ENCODE data around the gene EIF3CL. TPM values are rescaled to one million over a fixed set of nuclear protein-coding genes. Genes with fewer than 3 reads are reported as not detected.

Gene EIF3CL
- total RNA-seq, 1 experiment from 2014 or later, result 151 TPM

Small RNAs within 50 kb of the gene (microRNA-seq; reads per million reads assigned to microRNA genes)
- gene MIR6862-1, result not detected

Other genes with a start within 250 kb of the EIF3CL start
- gene XPO6, start 191.9 kb downstream of the EIF3CL start, total RNA-seq (2022), result 149 and 153 TPM in 2 replicates
- gene SBK1, start 111.3 kb downstream of the EIF3CL start, total RNA-seq (2022), result 4.4 and 4.9 TPM in 2 replicates
- 2.5 and 2.6 TPM in 2 replicates for gene NPIPB6, start 40.3 kb downstream of the EIF3CL start, total RNA-seq (2022)
- not detected in 2 replicates for gene NPIPB7, start 68.5 kb upstream of the EIF3CL start, total RNA-seq (2022)
- gene CLN3, start 88.2 kb upstream of the EIF3CL start, total RNA-seq (2022), result 31.8 and 33.5 TPM in 2 replicates
- gene APOBR, start 90.8 kb upstream of the EIF3CL start, total RNA-seq (2022), result 0.14 TPM in 1 of 2 replicates, not detected in the other
- gene IL27, start 103.0 kb upstream of the EIF3CL start, total RNA-seq (2022), result not detected in 2 replicates
- gene NUPR1, start 135.1 kb upstream of the EIF3CL start, total RNA-seq (2022), result 0.27 and 0.73 TPM in 2 replicates
- gene SGF29, start 150.1 kb upstream of the EIF3CL start, total RNA-seq (2022), result 27.9 and 31.0 TPM in 2 replicates
- 1.9 and 2.5 TPM in 2 replicates for gene SULT1A2, start 193.2 kb upstream of the EIF3CL start, total RNA-seq (2022)
- gene SULT1A1, start 206.2 kb upstream of the EIF3CL start, total RNA-seq (2022), result 14.0 and 15.0 TPM in 2 replicates
- 1.2 and 1.8 TPM in 2 replicates for gene NPIPB8, start 234.2 kb upstream of the EIF3CL start, total RNA-seq (2022)